ENCODE results near the gene PDZD4.

PDZD4 gene

GRCh38 chrX:153829799-153830639 is at the start of gene PDZD4:
Gene PDZD4, minus strand, starts transcription at chrX:153830544. Its CDS starts 246 bp downstream, at chrX:153830298.
- CTCF ChIA-PET = no interaction called here
- TF ChIP-seq, protein P1, sequence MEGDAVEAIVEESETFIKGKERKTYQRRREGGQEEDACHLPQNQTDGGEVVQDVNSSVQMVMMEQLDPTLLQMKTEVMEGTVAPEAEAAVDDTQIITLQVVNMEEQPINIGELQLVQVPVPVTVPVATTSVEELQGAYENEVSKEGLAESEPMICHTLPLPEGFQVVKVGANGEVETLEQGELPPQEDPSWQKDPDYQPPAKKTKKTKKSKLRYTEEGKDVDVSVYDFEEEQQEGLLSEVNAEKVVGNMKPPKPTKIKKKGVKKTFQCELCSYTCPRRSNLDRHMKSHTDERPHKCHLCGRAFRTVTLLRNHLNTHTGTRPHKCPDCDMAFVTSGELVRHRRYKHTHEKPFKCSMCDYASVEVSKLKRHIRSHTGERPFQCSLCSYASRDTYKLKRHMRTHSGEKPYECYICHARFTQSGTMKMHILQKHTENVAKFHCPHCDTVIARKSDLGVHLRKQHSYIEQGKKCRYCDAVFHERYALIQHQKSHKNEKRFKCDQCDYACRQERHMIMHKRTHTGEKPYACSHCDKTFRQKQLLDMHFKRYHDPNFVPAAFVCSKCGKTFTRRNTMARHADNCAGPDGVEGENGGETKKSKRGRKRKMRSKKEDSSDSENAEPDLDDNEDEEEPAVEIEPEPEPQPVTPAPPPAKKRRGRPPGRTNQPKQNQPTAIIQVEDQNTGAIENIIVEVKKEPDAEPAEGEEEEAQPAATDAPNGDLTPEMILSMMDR (conservative IDR thresholded peaks at IDR 0.05; ENCODE audit: low read depth) = no peak
- no peak for DNase-seq (ENCODE audit: low spot score)
- H3K27ac ChIP-seq = no peak within 1 kb of the TSS
- POLR2A ChIA-PET (ENCODE audit: low non-redundant PET) = no interaction called here

DNA sequence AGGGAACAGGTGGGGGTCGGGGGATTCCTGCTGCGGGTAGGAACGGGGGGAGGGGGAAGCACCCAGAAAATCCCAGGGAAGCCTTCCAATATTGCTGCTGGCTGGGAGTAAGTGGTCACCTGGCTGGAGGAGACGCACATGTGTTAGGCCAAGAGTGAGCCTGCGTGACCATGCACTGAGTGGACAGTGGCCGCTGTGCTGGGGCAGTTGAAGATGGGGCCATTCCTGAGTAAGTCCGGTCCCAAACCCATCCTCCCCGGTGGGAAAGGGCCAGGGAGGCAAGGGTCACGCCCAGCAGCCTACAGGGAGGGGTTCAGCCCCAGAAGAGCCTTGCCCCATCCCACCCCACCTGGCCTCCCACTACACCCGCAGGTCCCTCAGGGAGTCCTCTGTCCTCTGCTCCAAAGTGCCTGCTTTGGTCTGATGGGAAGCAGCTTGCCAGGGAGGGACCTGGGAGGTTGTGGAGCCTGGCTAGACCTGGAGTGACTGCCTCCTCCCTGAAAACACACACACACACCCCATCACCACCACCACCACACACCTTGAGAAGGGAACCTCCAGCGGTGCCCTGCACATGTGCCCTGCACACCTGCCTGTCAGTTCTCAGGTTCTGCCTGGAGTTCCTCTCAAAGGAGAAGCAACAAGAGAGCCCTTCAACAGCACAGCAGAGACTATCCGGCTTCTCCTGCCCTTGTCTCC is 49.5 kb upstream of the PDZD4 start:
- DNase-seq (ENCODE audit: low spot score) = no peak
- TF ChIP-seq, protein P1 (conservative IDR thresholded peaks at IDR 0.05; ENCODE audit: low read depth) = no peak
- ChIA-PET POLR2A (ENCODE audit: low non-redundant PET) (no interaction called here), CTCF (no interaction called here)
- H3K27ac ChIP-seq = no peak overlapping the region

GRCh38 chrX:153878969-153879653 is 48.8 kb upstream of the PDZD4 start:
- TF ChIP-seq, protein P1 (conservative IDR thresholded peaks at IDR 0.05; ENCODE audit: low read depth) = no peak
- no peak overlapping the region for H3K27ac ChIP-seq
- POLR2A ChIA-PET (ENCODE audit: low non-redundant PET) = no interaction called here
- no peak for DNase-seq (ENCODE audit: low spot score)
- CTCF ChIA-PET = no interaction called here

DNA sequence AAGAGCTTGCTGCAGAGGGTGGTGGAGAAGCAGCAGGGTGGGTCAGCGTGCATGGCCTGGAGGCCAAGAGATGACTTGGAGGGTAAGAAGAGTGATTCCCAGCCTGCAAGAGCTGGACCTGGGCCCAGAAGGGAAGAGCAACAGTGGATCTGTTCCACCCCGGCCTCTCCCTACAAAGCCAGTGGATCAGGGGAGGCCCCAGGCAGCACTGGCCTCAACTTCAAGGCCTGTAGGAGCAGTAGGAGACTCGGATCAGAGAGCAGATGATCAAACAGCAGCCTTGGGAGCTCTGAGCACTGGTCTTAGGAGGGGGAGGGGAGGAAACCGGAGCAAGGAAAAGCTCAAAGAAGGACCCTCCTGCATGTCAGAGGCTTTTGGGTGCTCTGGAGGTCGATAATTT is 48.0 kb upstream of the PDZD4 start:
- TF ChIP-seq, protein P1 (conservative IDR thresholded peaks at IDR 0.05; ENCODE audit: low read depth) = no peak
- CTCF ChIA-PET = no interaction called here
- POLR2A ChIA-PET (ENCODE audit: low non-redundant PET) = no interaction called here
- no peak for DNase-seq (ENCODE audit: low spot score)
- H3K27ac ChIP-seq = no peak overlapping the region

DNA sequence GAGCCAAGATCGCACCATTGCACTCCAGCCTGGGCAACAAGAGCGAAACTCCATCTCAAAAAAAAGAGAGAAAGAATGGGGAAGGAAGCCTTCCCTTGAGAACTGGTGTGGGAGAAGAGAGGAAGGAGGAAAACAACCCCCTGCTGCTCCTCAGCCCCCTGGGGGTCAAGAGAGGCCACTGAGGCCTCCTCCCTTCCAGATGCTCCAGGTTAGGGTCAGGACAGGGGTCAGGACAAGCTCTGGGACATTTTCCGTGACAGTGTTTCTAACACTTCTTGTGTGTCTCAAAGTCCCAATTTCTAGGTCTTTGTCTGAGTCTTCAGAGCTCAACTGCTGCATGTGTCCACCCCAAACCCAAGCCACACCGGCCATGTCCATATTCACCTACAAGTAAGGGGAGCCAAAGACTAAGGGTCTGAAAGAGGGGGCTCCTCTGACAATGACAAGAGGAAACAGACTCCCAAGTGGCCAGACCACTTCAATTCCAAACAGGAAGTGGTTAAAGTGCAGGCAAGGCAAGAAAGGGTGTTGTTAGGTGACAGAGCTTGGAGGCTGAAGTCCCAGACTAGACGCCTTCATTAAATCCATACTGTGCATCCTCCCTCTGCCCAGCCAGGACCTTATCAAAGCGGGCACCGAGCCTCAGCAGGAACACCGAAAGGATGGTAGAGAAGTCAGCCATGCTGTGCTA is 47.4 kb upstream of the PDZD4 start:
- no peak overlapping the region for H3K27ac ChIP-seq
- ChIA-PET CTCF (no interaction called here), POLR2A (ENCODE audit: low non-redundant PET) (no interaction called here)
- DNase-seq (ENCODE audit: low spot score) = no peak
- TF ChIP-seq, protein P1 (conservative IDR thresholded peaks at IDR 0.05; ENCODE audit: low read depth) = no peak

- H3K27ac ChIP-seq = no peak overlapping the region
- ChIA-PET CTCF (no interaction called here), POLR2A (ENCODE audit: low non-redundant PET) (no interaction called here)
- TF ChIP-seq, protein P1 (conservative IDR thresholded peaks at IDR 0.05; ENCODE audit: low read depth) = no peak
- DNase-seq (ENCODE audit: low spot score) = no peak
These were observed 45.8 kb upstream of the PDZD4 start for GRCh38 chrX:153876112-153876491.

All from RWPE1 (cell line).